Neural progenitor cell (in vitro differentiated cells): ENCODE measurements around the gene MYO16. TPM values are rescaled to one million over a fixed set of nuclear protein-coding genes. Genes with fewer than 3 reads are reported as not detected.

Experiments
- DNase-seq: peaks from one replicate; pipeline ENCODE4 v3.0.0-alpha.2; 2016; ENCODE audit warnings: low spot score
- H2AFZ ChIP-seq: fragments of 200-600 bp; sonication (generic); replicated peaks from 2 replicates; pipeline ENCODE4 v1.6.1; 2016; ENCODE audit warnings: antibody characterized with exemption
- H3F3A ChIP-seq: fragments of 200-600 bp; sonication (generic); 2 replicates; pipeline ENCODE4 v1.6.1; 2016; ENCODE audit warnings: antibody characterized with exemption, low read depth
- H3K27ac ChIP-seq: fragments of 200-600 bp; sonication (generic); 2 replicates; pipeline ENCODE4 v1.5.1; 2016; ENCODE audit warnings: mild to moderate bottlenecking
- H3K27me3 ChIP-seq: fragments of 200-600 bp; sonication (generic); 2 replicates; pipeline ENCODE4 v1.6.1; 2016; ENCODE audit warnings: mild to moderate bottlenecking, moderate library complexity
- H3K36me3 ChIP-seq: fragments of 200-600 bp; sonication (generic); 2 replicates; pipeline ENCODE4 v1.5.1; 2016
- H3K4me1 ChIP-seq: fragments of 200-600 bp; sonication (generic); 2 replicates; pipeline ENCODE4 v1.6.1; 2016; ENCODE audit warnings: mixed run types
- H3K4me2 ChIP-seq: fragments of 200-600 bp; sonication (generic); 2 replicates; pipeline ENCODE4 v1.6.1; 2016
- H3K4me3 ChIP-seq: fragments of 200-600 bp; sonication (generic); 2 replicates; pipeline ENCODE4 v1.5.1; 2016
- H3K79me2 ChIP-seq: fragments of 200-600 bp; sonication (generic); 2 replicates; pipeline ENCODE4 v1.6.1; 2016; ENCODE audit warnings: low read depth
- H3K9ac ChIP-seq: fragments of 200-600 bp; sonication (generic); 2 replicates; pipeline ENCODE4 v1.6.1; 2016
- H3K9me3 ChIP-seq: fragments of 200-600 bp; sonication (generic); 2 replicates; pipeline ENCODE4 v1.5.1; 2016; ENCODE audit warnings: low read depth
- H4K20me1 ChIP-seq: fragments of 200-600 bp; sonication (generic); 2 replicates; pipeline ENCODE4 v1.6.1; 2016; ENCODE audit warnings: low read depth
- H3K27ac Mint-ChIP-seq: 3 replicates; pipeline ENCODE4 v1.8.0; 2021; ENCODE audit warnings: mixed read lengths
- H3K27me3 Mint-ChIP-seq: 2 replicates; pipeline ENCODE4 v1.8.0; 2022; ENCODE audit warnings: low read depth, mild to moderate bottlenecking, inconsistent platforms, moderate library complexity, mixed read lengths; ENCODE audit not compliant: insufficient read depth
- H3K36me3 Mint-ChIP-seq: 3 replicates; pipeline ENCODE4 v1.8.0; 2021; ENCODE audit warnings: mixed read lengths
- H3K4me1 Mint-ChIP-seq: 3 replicates; pipeline ENCODE4 v1.8.0; 2021; ENCODE audit warnings: mixed read lengths
- H3K4me3 Mint-ChIP-seq: 3 replicates; pipeline ENCODE4 v1.8.0; 2021; ENCODE audit warnings: mild to moderate bottlenecking, moderate library complexity, mixed read lengths
- H3K9me3 Mint-ChIP-seq: 3 replicates; pipeline ENCODE4 v1.8.0; 2020; ENCODE audit warnings: mixed read lengths
- CTCF ChIP-seq: fragments of 200-600 bp; sonication (generic); IDR thresholded peaks from 2 replicates; pipeline ENCODE4 v1.5.1; 2017; ENCODE audit warnings: antibody characterized with exemption, mild to moderate bottlenecking
- EZH2 ChIP-seq: fragments of 200-600 bp; sonication (generic); IDR thresholded peaks from 2 replicates; pipeline ENCODE4 v1.6.1; 2017; ENCODE audit warnings: antibody characterized with exemption, mild to moderate bottlenecking, moderate library complexity
- EZH2phosphoT487 ChIP-seq: fragments of 200-600 bp; sonication (generic); IDR thresholded peaks from 2 replicates; pipeline ENCODE4 v1.6.1; 2017; ENCODE audit warnings: antibody characterized with exemption
- total RNA-seq: library from RNA; depleted of rRNA; stranded (reverse); fragments of >200 nt; gene quantifications from 2 replicates; pipeline ENCODE4 v1.2.3, GENCODE V29; 2015; ENCODE audit warnings: low replicate concordance

MYO16 gene
- total RNA-seq, 1 donor from 2014 or later = 0.41 TPM

- H3K4me1 ChIP-seq = peaks cover 8% of the 10 kb centered on the region
- TF ChIP-seq CTCF = no peak
- no peak for TF ChIP-seq EZH2phosphoT487
- no peak for TF ChIP-seq EZH2
- Mint-ChIP-seq H3K4me1 (peaks cover 10% of the 10 kb centered on the region), H3K27me3 (no peaks in the 10 kb centered on the region), H3K9me3 (no peaks in the 10 kb centered on the region), H3K36me3 (no peaks in the 10 kb centered on the region), H3K27ac (no peak overlapping the region), H3K4me3 (no peak overlapping the region)
- H3K27ac ChIP-seq = no peak overlapping the region
- H3K27me3 ChIP-seq = no peaks in the 10 kb centered on the region
- H2AFZ ChIP-seq = no peak overlapping the region
- no peak overlapping the region for H3K4me2 ChIP-seq
- DNase-seq = no peak
- no peaks in the 10 kb centered on the region for H3F3A ChIP-seq
- H4K20me1 ChIP-seq = no peaks in the 10 kb centered on the region
- no peak overlapping the region for H3K9ac ChIP-seq
- no peak overlapping the region for H3K4me3 ChIP-seq
- no peaks in the 10 kb centered on the region for H3K9me3 ChIP-seq
- no peaks in the 10 kb centered on the region for H3K79me2 ChIP-seq
- H3K36me3 ChIP-seq = no peaks in the 10 kb centered on the region
Measured at GRCh38 chr13:109165417-109165904, 536.0 kb downstream of the MYO16 start.

GRCh38 chr13:109166804-109167203 lies 537.4 kb downstream of the MYO16 start:
- TF ChIP-seq EZH2 (no peak), EZH2phosphoT487 (no peak), CTCF (no peak)
- peaks cover 2% of the 10 kb centered on the region for H3K4me1 Mint-ChIP-seq
- H3K27ac Mint-ChIP-seq = no peak overlapping the region
- DNase-seq = no peak
- Histone ChIP-seq H4K20me1 (no peaks in the 10 kb centered on the region), H3K9ac (no peak overlapping the region), H3K9me3 (no peaks in the 10 kb centered on the region), H3K79me2 (no peaks in the 10 kb centered on the region), H3F3A (no peaks in the 10 kb centered on the region), H2AFZ (no peak overlapping the region), H3K27me3 (no peaks in the 10 kb centered on the region), H3K27ac (no peak overlapping the region), H3K4me3 (no peak overlapping the region), H3K4me2 (no peak overlapping the region), H3K36me3 (no peaks in the 10 kb centered on the region), H3K4me1 (peaks cover 8% of the 10 kb centered on the region)
- H3K27me3 Mint-ChIP-seq = no peaks in the 10 kb centered on the region
- H3K9me3 Mint-ChIP-seq = no peaks in the 10 kb centered on the region
- H3K36me3 Mint-ChIP-seq = no peaks in the 10 kb centered on the region
- no peak overlapping the region for H3K4me3 Mint-ChIP-seq

- no peak for DNase-seq
- Mint-ChIP-seq H3K9me3 (peaks cover 4% of the 10 kb centered on the region), H3K27me3 (peaks cover 3% of the 10 kb centered on the region), H3K27ac (no peak overlapping the region), H3K36me3 (no peaks in the 10 kb centered on the region), H3K4me1 (no peaks in the 10 kb centered on the region), H3K4me3 (no peak overlapping the region)
- H3K36me3 ChIP-seq = no peaks in the 10 kb centered on the region
- H3K27me3 ChIP-seq = no peaks in the 10 kb centered on the region
- no peaks in the 10 kb centered on the region for H4K20me1 ChIP-seq
- no peak overlapping the region for H3K4me3 ChIP-seq
- H3F3A ChIP-seq = no peaks in the 10 kb centered on the region
- TF ChIP-seq EZH2 (no peak), CTCF (no peak), EZH2phosphoT487 (no peak)
- no peaks in the 10 kb centered on the region for H3K9me3 ChIP-seq
- H3K4me2 ChIP-seq = no peak overlapping the region
- H3K79me2 ChIP-seq = no peaks in the 10 kb centered on the region
- H2AFZ ChIP-seq = no peak overlapping the region
- no peak overlapping the region for H3K27ac ChIP-seq
- no peaks in the 10 kb centered on the region for H3K4me1 ChIP-seq
- no peak overlapping the region for H3K9ac ChIP-seq
Measured at GRCh38 chr13:109172136-109172535, 542.7 kb downstream of the MYO16 start.
